ENCODE measurements around the gene KCNC1.

Gene KCNC1

DNA sequence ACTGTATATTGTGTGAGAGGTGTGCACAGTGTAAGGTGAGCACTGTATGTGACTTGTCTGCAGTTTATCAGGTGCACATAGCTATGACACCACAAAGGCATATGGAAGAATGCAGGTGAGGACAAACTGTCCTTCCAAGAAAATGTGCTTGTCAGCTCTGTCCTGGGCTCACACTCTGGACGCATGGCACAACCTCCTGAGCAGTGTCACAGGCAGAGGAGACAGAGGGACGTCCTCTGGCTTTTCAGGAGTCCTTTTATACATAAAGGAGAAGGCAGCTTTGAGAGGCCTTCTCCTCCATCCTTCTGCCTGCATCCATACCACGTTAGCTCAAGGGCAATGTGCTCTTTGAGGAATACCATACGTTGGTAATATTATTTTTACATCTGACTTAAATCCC lies 22.7 kb upstream of the KCNC1 start:
- DNase-seq (ENCODE audit: insufficient read length, low spot score) = no peak
- TF ChIP-seq PAX5 (IDR thresholded peaks at IDR 0.05; ENCODE audit: insufficient read depth, low read length, severe bottlenecking) = no peak
- TF ChIP-seq POLR2A (IDR thresholded peaks at IDR 0.05; ENCODE audit: low read depth, low read length) = no peak
- no peak for TF ChIP-seq TAF1 (IDR thresholded peaks at IDR 0.05; ENCODE audit: low read depth, low read length)
- TF ChIP-seq SPI1 (IDR thresholded peaks at IDR 0.05; ENCODE audit: low read depth, low read length) = no peak
- TF ChIP-seq POLR2AphosphoS5 (IDR thresholded peaks at IDR 0.05; ENCODE audit: low read depth, low read length) = no peak
- TF ChIP-seq POU2F2 (IDR thresholded peaks at IDR 0.05; ENCODE audit: low read depth, low read length) = no peak
- no peak for FAIRE-seq

DNA sequence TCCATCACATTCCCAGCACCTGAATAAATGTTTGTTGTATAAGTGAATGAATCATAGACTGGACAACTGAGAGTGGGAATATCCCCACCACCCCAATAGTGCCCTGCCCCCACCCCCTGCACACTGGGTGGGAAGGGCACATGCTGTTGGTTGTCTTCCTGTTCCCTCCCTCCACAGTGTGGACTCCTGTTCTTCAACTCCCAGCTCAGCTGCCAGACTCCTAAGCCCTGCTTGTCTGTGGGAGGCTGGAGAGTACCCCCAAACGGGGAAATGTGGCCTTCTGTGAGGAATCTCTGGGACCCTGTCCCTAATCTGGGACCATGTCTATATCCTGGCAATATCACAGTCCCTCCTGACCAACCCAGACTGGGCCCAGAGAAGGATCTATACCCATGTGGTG lies 20.7 kb upstream of the KCNC1 start:
- TF ChIP-seq PAX5 (IDR thresholded peaks at IDR 0.05; ENCODE audit: insufficient read depth, low read length, severe bottlenecking) (no peak), SPI1 (IDR thresholded peaks at IDR 0.05; ENCODE audit: low read depth, low read length) (no peak), POLR2AphosphoS5 (IDR thresholded peaks at IDR 0.05; ENCODE audit: low read depth, low read length) (no peak), POLR2A (IDR thresholded peaks at IDR 0.05; ENCODE audit: low read depth, low read length) (no peak), POU2F2 (IDR thresholded peaks at IDR 0.05; ENCODE audit: low read depth, low read length) (no peak), TAF1 (IDR thresholded peaks at IDR 0.05; ENCODE audit: low read depth, low read length) (no peak)
- no peak for FAIRE-seq
- DNase-seq (ENCODE audit: insufficient read length, low spot score) = no peak

DNA sequence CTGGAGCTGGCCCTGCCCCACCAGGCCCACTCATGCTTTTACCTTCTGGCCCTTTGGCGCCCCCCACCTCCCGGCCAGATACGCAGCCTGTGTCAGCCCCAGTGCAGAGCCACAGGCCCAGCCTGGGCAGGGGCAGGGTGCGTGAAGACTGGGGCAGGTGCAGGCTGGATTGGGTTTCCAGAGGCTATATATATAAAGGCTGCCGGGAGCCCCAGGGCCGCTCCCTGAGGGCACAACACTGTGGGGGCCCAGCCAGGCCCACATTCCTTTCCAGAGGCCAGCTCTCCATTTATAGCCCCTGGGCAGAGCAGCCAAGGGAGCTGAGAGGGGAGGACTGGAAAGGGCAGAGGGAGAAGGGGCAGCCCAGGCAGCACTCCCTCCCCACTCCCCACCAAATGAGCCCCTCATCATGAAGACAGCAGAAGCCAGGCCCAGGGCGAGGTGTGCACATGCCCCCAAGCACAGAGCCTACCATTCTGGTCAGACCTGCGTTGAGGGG lies 20.2 kb upstream of the KCNC1 start:
- TF ChIP-seq POU2F2 (IDR thresholded peaks at IDR 0.05; ENCODE audit: low read depth, low read length) (no peak), TAF1 (IDR thresholded peaks at IDR 0.05; ENCODE audit: low read depth, low read length) (no peak), POLR2AphosphoS5 (IDR thresholded peaks at IDR 0.05; ENCODE audit: low read depth, low read length) (no peak), POLR2A (IDR thresholded peaks at IDR 0.05; ENCODE audit: low read depth, low read length) (no peak), SPI1 (IDR thresholded peaks at IDR 0.05; ENCODE audit: low read depth, low read length) (no peak), PAX5 (IDR thresholded peaks at IDR 0.05; ENCODE audit: insufficient read depth, low read length, severe bottlenecking) (no peak)
- no peak for DNase-seq (ENCODE audit: insufficient read length, low spot score)
- no peak for FAIRE-seq

DNA sequence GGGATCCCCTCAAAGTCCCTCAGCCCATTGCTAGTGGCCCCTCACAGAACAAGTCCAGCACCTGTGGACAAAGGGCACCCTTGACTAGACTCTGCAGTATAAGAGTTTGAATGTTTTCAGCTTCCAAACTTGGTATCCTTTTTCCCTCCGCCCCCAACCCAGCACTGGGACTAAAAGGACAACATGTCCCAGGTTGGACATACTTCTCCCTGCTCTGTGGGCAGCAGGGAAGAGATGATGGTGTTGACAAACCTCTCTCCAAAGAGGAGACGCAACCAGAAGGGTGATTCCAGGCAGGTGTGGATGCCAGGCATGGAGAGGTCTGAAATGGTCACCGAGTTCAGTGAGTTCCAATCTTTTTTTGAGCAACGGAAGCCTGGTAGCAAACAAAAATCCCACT lies 19.7 kb upstream of the KCNC1 start:
- DNase-seq (ENCODE audit: insufficient read length, low spot score) (no peak), FAIRE-seq (no peak)
- no peak for TF ChIP-seq PAX5 (IDR thresholded peaks at IDR 0.05; ENCODE audit: insufficient read depth, low read length, severe bottlenecking)
- TF ChIP-seq POLR2A (IDR thresholded peaks at IDR 0.05; ENCODE audit: low read depth, low read length) = no peak
- no peak for TF ChIP-seq TAF1 (IDR thresholded peaks at IDR 0.05; ENCODE audit: low read depth, low read length)

DNA sequence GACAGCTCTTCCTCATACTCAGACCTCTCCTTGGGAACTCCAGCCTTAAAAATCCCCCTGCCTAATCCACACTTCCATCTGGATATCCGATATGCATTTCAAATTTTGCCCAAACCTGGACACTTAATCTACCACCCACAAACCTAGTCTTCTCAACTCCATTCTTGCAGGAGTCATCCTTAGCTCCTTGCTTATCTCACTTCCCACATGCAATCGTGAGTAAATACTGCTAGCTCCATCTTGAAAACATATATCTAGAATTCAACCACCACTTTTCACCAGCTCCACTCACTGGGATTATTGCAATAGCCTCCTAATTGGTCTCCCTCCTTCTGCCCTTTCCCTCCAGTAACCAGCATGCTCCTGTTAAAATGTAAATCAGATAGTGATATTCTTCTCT lies 17.8 kb upstream of the KCNC1 start:
- TF ChIP-seq POLR2AphosphoS5 (IDR thresholded peaks at IDR 0.05; ENCODE audit: low read depth, low read length) (no peak), SPI1 (IDR thresholded peaks at IDR 0.05; ENCODE audit: low read depth, low read length) (no peak), POU2F2 (IDR thresholded peaks at IDR 0.05; ENCODE audit: low read depth, low read length) (no peak), PAX5 (IDR thresholded peaks at IDR 0.05; ENCODE audit: insufficient read depth, low read length, severe bottlenecking) (no peak), TAF1 (IDR thresholded peaks at IDR 0.05; ENCODE audit: low read depth, low read length) (no peak), POLR2A (IDR thresholded peaks at IDR 0.05; ENCODE audit: low read depth, low read length) (no peak)
- FAIRE-seq (no peak), DNase-seq (ENCODE audit: insufficient read length, low spot score) (no peak)

DNA sequence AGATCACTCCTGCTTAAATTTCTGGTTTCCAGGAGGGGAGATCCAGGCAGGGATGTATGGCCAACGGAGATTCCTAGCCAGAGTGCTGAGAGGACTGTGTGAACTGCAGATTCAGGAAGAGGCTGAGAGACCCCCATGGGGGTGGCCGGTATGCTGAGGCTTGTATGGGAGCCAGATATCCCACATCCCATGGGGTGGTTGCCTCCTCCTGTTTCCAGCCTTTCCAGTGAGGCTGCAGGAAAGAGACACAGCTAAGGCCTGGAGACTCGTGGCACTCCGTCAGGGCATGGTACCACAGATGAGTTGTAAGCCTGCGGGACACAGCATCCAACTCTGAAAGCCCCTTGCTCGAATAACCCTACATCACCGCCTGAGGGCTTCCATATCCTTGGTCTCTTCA lies 16.6 kb upstream of the KCNC1 start:
- FAIRE-seq (no peak), DNase-seq (ENCODE audit: insufficient read length, low spot score) (no peak)
- TF ChIP-seq POLR2AphosphoS5 (IDR thresholded peaks at IDR 0.05; ENCODE audit: low read depth, low read length) (no peak), POU2F2 (IDR thresholded peaks at IDR 0.05; ENCODE audit: low read depth, low read length) (no peak), TAF1 (IDR thresholded peaks at IDR 0.05; ENCODE audit: low read depth, low read length) (no peak), PAX5 (IDR thresholded peaks at IDR 0.05; ENCODE audit: insufficient read depth, low read length, severe bottlenecking) (no peak), SPI1 (IDR thresholded peaks at IDR 0.05; ENCODE audit: low read depth, low read length) (no peak), POLR2A (IDR thresholded peaks at IDR 0.05; ENCODE audit: low read depth, low read length) (no peak)

DNA sequence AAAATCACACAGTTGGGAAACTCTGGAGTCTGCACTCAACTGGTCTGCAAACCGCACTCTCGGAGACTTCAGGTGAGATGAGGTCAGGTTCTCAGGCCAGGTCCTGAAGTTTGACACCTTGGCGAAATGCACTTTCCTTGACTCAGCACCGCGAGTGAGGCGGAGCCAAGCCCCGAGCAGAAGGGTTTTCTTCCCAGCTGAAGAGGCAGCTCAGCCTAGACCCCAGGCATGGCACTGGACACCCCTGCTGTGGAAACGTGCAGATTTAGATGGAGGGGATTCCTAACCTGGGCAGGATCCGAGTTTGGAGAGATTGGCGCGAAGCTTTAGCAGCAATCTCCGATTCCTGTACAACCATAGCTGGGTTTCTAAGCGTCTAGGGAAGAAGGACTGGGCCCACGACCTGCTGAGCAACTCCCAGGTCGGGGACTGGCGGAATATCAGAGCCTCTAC lies 16.0 kb upstream of the KCNC1 start:
- TF ChIP-seq POU2F2 (IDR thresholded peaks at IDR 0.05; ENCODE audit: low read depth, low read length) = no peak
- no peak for TF ChIP-seq POLR2AphosphoS5 (IDR thresholded peaks at IDR 0.05; ENCODE audit: low read depth, low read length)
- TF ChIP-seq PAX5 (IDR thresholded peaks at IDR 0.05; ENCODE audit: insufficient read depth, low read length, severe bottlenecking) = no peak
- no peak for TF ChIP-seq TAF1 (IDR thresholded peaks at IDR 0.05; ENCODE audit: low read depth, low read length)
- TF ChIP-seq POLR2A (IDR thresholded peaks at IDR 0.05; ENCODE audit: low read depth, low read length) = no peak
- TF ChIP-seq SPI1 (IDR thresholded peaks at IDR 0.05; ENCODE audit: low read depth, low read length) = no peak
- FAIRE-seq = no peak
- no peak for DNase-seq (ENCODE audit: insufficient read length, low spot score)

DNA sequence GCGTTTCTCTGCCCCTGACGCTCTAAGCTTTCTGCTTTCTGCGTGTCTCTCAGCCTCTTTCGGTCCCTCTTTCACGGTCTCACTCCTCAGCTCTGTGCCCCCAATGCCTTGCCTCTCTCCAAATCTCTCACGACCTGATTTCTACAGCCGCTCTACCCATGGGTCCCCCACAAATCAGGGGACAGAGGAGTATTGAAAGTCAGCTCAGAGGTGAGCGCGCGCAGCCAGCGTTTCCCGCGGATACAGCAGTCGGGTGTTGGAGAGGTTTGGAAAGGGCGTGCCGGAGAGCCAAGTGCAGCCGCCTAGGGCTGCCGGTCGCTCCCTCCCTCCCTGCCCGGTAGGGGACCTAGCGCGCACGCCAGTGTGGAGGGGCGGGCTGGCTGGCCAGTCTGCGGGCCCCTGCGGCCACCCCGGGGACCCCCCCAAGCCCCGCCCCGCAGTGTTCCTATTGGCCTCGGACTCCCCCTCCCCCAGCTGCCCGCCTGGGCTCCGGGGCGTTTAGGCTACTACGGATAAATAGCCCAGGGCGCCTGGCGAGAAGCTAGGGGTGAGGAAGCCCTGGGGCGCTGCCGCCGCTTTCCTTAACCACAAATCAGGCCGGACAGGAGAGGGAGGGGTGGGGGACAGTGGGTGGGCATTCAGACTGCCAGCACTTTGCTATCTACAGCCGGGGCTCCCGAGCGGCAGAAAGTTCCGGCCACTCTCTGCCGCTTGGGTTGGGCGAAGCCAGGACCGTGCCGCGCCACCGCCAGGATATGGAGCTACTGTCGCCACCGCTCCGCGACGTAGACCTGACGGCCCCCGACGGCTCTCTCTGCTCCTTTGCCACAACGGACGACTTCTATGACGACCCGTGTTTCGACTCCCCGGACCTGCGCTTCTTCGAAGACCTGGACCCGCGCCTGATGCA lies 15.3 kb upstream of the KCNC1 start, which contains the start of gene MYOD1:
MYOD1 (plus strand) TSS at position 544 of the 910 bp plus-strand sequence; CDS start at position 756, 212 bp downstream.
- FAIRE-seq = no peak
- DNase-seq (ENCODE audit: insufficient read length, low spot score) = no peak
- TF ChIP-seq TAF1 (IDR thresholded peaks at IDR 0.05; ENCODE audit: low read depth, low read length) (no peak), POU2F2 (IDR thresholded peaks at IDR 0.05; ENCODE audit: low read depth, low read length) (no peak), POLR2AphosphoS5 (IDR thresholded peaks at IDR 0.05; ENCODE audit: low read depth, low read length) (no peak), SPI1 (IDR thresholded peaks at IDR 0.05; ENCODE audit: low read depth, low read length) (no peak)

DNA sequence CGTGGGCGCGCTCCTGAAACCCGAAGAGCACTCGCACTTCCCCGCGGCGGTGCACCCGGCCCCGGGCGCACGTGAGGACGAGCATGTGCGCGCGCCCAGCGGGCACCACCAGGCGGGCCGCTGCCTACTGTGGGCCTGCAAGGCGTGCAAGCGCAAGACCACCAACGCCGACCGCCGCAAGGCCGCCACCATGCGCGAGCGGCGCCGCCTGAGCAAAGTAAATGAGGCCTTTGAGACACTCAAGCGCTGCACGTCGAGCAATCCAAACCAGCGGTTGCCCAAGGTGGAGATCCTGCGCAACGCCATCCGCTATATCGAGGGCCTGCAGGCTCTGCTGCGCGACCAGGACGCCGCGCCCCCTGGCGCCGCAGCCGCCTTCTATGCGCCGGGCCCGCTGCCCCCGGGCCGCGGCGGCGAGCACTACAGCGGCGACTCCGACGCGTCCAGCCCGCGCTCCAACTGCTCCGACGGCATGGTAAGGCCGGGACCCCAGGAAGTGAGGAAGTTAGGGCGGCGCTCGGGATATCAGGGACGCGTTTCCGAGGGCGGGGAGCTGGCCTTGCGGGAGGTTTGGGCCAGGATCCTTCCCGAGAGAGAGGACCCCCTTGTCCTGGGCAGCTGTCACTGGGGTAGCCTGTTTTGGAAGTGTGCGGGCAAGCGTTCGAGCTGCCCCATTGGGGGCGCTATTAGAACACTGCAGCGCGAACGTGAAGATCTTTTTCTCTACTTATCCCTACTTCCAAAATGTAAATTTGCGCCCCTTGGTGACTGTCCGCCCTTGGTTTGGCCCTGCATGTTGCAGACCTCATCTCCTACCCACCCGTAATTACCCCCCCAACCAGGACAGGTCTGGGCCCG lies 14.4 kb upstream of the KCNC1 start:
- DNase-seq (ENCODE audit: insufficient read length, low spot score) = no peak
- TF ChIP-seq TAF1 (IDR thresholded peaks at IDR 0.05; ENCODE audit: low read depth, low read length) (no peak), POLR2A (IDR thresholded peaks at IDR 0.05; ENCODE audit: low read depth, low read length) (no peak), POLR2AphosphoS5 (IDR thresholded peaks at IDR 0.05; ENCODE audit: low read depth, low read length) (no peak), PAX5 (IDR thresholded peaks at IDR 0.05; ENCODE audit: insufficient read depth, low read length, severe bottlenecking) (no peak), SPI1 (IDR thresholded peaks at IDR 0.05; ENCODE audit: low read depth, low read length) (no peak), POU2F2 (IDR thresholded peaks at IDR 0.05; ENCODE audit: low read depth, low read length) (no peak)
- FAIRE-seq = no peak
